ENCODE data around the gene RPS16.

DNA sequence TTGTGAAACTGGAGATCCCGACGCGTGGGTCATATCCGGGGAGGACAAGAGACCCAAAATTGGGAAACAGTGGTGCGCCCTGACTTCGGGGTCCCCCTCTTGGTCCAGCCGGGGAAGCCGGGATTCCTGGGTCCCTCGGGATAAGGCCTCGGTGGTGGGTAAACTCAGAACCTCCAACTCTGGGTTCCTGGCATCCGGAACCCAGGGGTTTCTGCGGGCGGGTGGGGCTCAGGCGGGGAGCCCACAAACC, 28.4 kb downstream of the RPS16 start:
- no peak for TF ChIP-seq TAF1 (IDR thresholded peaks at IDR 0.05; ENCODE audit: low read depth)
- TF ChIP-seq, protein P1, sequence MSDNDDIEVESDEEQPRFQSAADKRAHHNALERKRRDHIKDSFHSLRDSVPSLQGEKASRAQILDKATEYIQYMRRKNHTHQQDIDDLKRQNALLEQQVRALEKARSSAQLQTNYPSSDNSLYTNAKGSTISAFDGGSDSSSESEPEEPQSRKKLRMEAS (IDR thresholded peaks at IDR 0.05), result no peak
- no peak for TF ChIP-seq FOXM1 (IDR thresholded peaks at IDR 0.05; ENCODE audit: borderline replicate concordance, low read depth)
- no peak for TF ChIP-seq CEBPB (IDR thresholded peaks at IDR 0.05)
